Measurements from ENCODE around the gene CAVIN2.

DNA sequence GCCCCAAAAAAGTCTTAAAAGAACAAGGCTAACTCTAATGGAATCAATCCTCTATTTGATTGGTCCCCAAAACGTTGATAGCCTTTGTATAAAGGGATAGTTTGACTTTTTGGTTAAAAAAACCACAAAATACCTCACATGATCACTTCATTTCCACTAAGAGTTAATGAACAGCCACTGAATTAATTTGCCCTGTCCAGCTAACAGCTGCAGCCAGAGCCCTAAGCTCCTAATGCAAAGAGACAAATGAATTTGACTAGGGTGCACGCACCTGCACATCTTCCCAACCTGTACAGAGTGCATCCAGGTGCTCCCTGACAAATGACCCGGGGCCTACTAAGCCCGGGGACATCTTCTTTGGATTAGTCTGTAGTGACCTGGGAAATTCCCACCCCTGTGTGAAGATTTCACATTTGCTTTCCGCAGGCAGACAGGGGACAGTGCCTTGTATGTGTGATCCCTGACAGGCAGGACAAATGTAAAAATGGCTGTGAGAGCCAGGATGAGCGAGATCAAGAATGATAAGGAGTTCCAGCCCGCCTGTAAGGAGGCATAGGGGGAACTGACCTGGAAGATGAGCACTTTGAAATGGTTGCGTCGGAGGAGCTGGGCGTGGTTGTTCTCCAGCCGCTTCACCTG is 893 bp downstream of the CAVIN2 start:
- TF ChIP-seq EZH2 (IDR thresholded peaks at IDR 0.05; ENCODE audit: borderline replicate concordance, low read depth, low read length, severe bottlenecking) = no peak
- TF ChIP-seq, protein P1, sequence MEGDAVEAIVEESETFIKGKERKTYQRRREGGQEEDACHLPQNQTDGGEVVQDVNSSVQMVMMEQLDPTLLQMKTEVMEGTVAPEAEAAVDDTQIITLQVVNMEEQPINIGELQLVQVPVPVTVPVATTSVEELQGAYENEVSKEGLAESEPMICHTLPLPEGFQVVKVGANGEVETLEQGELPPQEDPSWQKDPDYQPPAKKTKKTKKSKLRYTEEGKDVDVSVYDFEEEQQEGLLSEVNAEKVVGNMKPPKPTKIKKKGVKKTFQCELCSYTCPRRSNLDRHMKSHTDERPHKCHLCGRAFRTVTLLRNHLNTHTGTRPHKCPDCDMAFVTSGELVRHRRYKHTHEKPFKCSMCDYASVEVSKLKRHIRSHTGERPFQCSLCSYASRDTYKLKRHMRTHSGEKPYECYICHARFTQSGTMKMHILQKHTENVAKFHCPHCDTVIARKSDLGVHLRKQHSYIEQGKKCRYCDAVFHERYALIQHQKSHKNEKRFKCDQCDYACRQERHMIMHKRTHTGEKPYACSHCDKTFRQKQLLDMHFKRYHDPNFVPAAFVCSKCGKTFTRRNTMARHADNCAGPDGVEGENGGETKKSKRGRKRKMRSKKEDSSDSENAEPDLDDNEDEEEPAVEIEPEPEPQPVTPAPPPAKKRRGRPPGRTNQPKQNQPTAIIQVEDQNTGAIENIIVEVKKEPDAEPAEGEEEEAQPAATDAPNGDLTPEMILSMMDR (IDR thresholded peaks at IDR 0.05; ENCODE audit: extremely low read depth in 1 of 2, insufficient read depth in 1 of 2, low read depth in 1 of 2, low read length in 2 of 2) = no peak
